IMR-90 (cell line): ENCODE data around the gene HAUS3. TPM values are rescaled to one million over a fixed set of nuclear protein-coding genes. Genes with fewer than 3 reads are reported as not detected.

ENCODE experiments used
- ATAC-seq: fragments of 200-7000 bp; cut with Tn5 transposase; 2 replicates; pipeline ENCODE4 v1.9.1; 2020; ENCODE audit warnings: low read depth, mild to moderate bottlenecking, moderate library complexity
- BruUV-seq: library from RNA; stranded (reverse); fragments of 400-500 nt; replicated peaks from 2 replicates; lab custom pipeline; 2021; lab: Mats Ljungman, UMichigan
- CTCF ChIA-PET: fragments of 300-600 bp; formaldehyde crosslinking; extraction: SDS; loops from one replicate; lab custom pipeline; 2021; ENCODE audit warnings: antibody characterized with exemption; lab: Yijun Ruan, JAX
- POLR2A ChIA-PET: fragments of 300-600 bp; sonication (Branson Sonifier 250); formaldehyde crosslinking; loops from one replicate; lab custom pipeline; 2022; ENCODE audit warnings: antibody characterized with exemption; ENCODE audit not compliant: unreplicated experiment; lab: Charles Lee
- DNase-seq: peaks from one replicate; pipeline ENCODE4 v3.0.0; 2013
- H2AFZ ChIP-seq: replicated peaks from 2 replicates; pipeline ENCODE3; 2013; ENCODE audit warnings: low read length, mild to moderate bottlenecking; ENCODE audit not compliant: poor library complexity
- H2AK5ac ChIP-seq: 2 replicates; pipeline ENCODE4 v1.6.1; 2013; ENCODE audit warnings: low read depth, low read length, inconsistent platforms
- H2AK9ac ChIP-seq: replicated peaks from 2 replicates; pipeline ENCODE3; 2013; ENCODE audit warnings: mild to moderate bottlenecking, low read depth, low read length, moderate library complexity; ENCODE audit not compliant: poor library complexity
- H2BK120ac ChIP-seq: 2 replicates; pipeline ENCODE4 v1.6.1; 2013; ENCODE audit warnings: low read depth, low read length, inconsistent platforms
- H2BK15ac ChIP-seq: 3 replicates; pipeline ENCODE4 v1.6.1; 2013; ENCODE audit warnings: low read depth, low read length, inconsistent platforms
- H2BK20ac ChIP-seq: 2 replicates; pipeline ENCODE4 v1.6.1; 2013; ENCODE audit warnings: low read depth, mild to moderate bottlenecking, inconsistent platforms, low read length, moderate library complexity
- H2BK5ac ChIP-seq: 2 replicates; pipeline ENCODE4 v1.6.1; 2013; ENCODE audit warnings: mild to moderate bottlenecking, low read depth, low read length, inconsistent platforms; ENCODE audit not compliant: poor library complexity, severe bottlenecking
- H3K14ac ChIP-seq: replicated peaks from 2 replicates; pipeline ENCODE4 v1.6.1; 2013; ENCODE audit warnings: low read depth, low read length, inconsistent platforms
- H3K18ac ChIP-seq: 2 replicates; pipeline ENCODE4 v1.6.1; 2013; ENCODE audit warnings: low read depth, low read length, control low read depth
- H3K23ac ChIP-seq: 2 replicates; pipeline ENCODE4 v1.6.1; 2013; ENCODE audit warnings: low read depth, low read length, inconsistent platforms
- H3K27ac ChIP-seq: 2 replicates; pipeline ENCODE4 v1.5.1; 2013; ENCODE audit warnings: mild to moderate bottlenecking, control low read depth, low read length; ENCODE audit not compliant: insufficient read depth
- H3K27me3 ChIP-seq: 2 replicates; pipeline ENCODE4 v1.6.1; 2013; ENCODE audit warnings: low read length; ENCODE audit not compliant: control insufficient read depth, insufficient read depth
- H3K36me3 ChIP-seq: 2 replicates; pipeline ENCODE4 v1.6.1; 2013; ENCODE audit warnings: low read length, mixed read lengths; ENCODE audit not compliant: control insufficient read depth, insufficient read depth
- H3K4ac ChIP-seq: 2 replicates; pipeline ENCODE4 v1.6.1; 2013; ENCODE audit warnings: low read depth, low read length, inconsistent platforms
- H3K4me1 ChIP-seq: 2 replicates; pipeline ENCODE4 v1.6.1; 2013; ENCODE audit warnings: low read length, mixed read lengths; ENCODE audit not compliant: control insufficient read depth, insufficient read depth
- H3K4me2 ChIP-seq: 2 replicates; pipeline ENCODE4 v1.6.1; 2013; ENCODE audit warnings: low read depth, mild to moderate bottlenecking, control low read depth, low read length, moderate library complexity
- H3K4me3 ChIP-seq: 2 replicates; pipeline ENCODE4 v1.5.1; 2013; ENCODE audit warnings: low read depth, mild to moderate bottlenecking, control low read depth, low read length, moderate library complexity; ENCODE audit not compliant: insufficient read depth
- H3K56ac ChIP-seq: 2 replicates; pipeline ENCODE4 v1.6.1; 2013; ENCODE audit warnings: low read length, inconsistent platforms; ENCODE audit not compliant: insufficient read depth; ENCODE audit errors: extremely low read depth
- H3K79me1 ChIP-seq, 2 experiments: 2 replicates each; pipeline ENCODE4 v1.6.1; 2013; ENCODE audit warnings: low read length in 2 of 2, inconsistent platforms in 1 of 2, low read depth in 1 of 2
- H3K9ac ChIP-seq: 2 replicates; pipeline ENCODE4 v1.6.1; 2013; ENCODE audit warnings: low read depth, low read length, control low read depth
- H3K9me1 ChIP-seq: 2 replicates; pipeline ENCODE4 v1.6.1; 2013; ENCODE audit warnings: low read length, inconsistent platforms; ENCODE audit not compliant: insufficient read depth
- H3K9me3 ChIP-seq: 2 replicates; pipeline ENCODE4 v1.6.1; 2013; ENCODE audit warnings: low read length; ENCODE audit not compliant: control insufficient read depth, insufficient read depth
- H4K20me1 ChIP-seq: 2 replicates; pipeline ENCODE4 v1.6.1; 2013; ENCODE audit warnings: low read length, inconsistent platforms; ENCODE audit not compliant: insufficient read depth
- H4K5ac ChIP-seq: 2 replicates; pipeline ENCODE4 v1.6.1; 2013; ENCODE audit warnings: mild to moderate bottlenecking, low read depth, low read length, control low read depth
- H4K8ac ChIP-seq, 2 experiments: 2 replicates each; pipeline ENCODE4 v1.6.1; 2013; ENCODE audit warnings: low read depth in 2 of 2, low read length in 2 of 2, control low read depth in 1 of 2, inconsistent platforms in 1 of 2
- H4K91ac ChIP-seq: 2 replicates; pipeline ENCODE4 v1.6.1; 2013; ENCODE audit warnings: low read depth, low read length, inconsistent platforms; ENCODE audit not compliant: insufficient read depth
- MAZ ChIP-seq: IDR thresholded peaks from 2 replicates; pipeline ENCODE4 v1.6.1; 2012; ENCODE audit warnings: low read depth, mild to moderate bottlenecking, low read length, improper control_type of control experiment, moderate library complexity, borderline replicate concordance
- RCOR1 ChIP-seq: IDR thresholded peaks from 2 replicates; pipeline ENCODE4 v1.6.1; 2012; ENCODE audit warnings: mild to moderate bottlenecking, low read length, improper control_type of control experiment; ENCODE audit not compliant: insufficient replicate concordance
- RFX5 ChIP-seq: IDR thresholded peaks from 2 replicates; pipeline ENCODE4 v1.8.0; 2012; ENCODE audit warnings: low read depth, mild to moderate bottlenecking, low read length, moderate library complexity
- WGBS, 2 experiments: methylation state at CpG; one replicate each; pipeline versions ENCODE4 v1.1.5 to v1.1.7; 2013; ENCODE audit warnings: missing lambda C conversion rate in 2 of 2; ENCODE audit not compliant: insufficient read length in 1 of 2; ENCODE audit errors: extremely low coverage in 2 of 2; 5-methylcytosine and 5-hydroxymethylcytosine counted together
- dilution Hi-C: fragments of 300-500 bp; cut with HindIII; formaldehyde crosslinking; loops from one replicate; pipeline ENCODE4 v1.14.3; 2018; ENCODE audit warnings: low sequenced_read_pairs; ENCODE audit not compliant: unreplicated experiment
- in situ Hi-C: fragments of 300-500 bp; cut with MboI; formaldehyde crosslinking; loops from 3 replicates; pipeline ENCODE4 v1.14.3; 2019; ENCODE audit warnings: low sequenced_read_pairs, inconsistent platforms, mixed read lengths
- intact Hi-C: fragments of 100-400 bp; cut with micrococcal nuclease; formaldehyde crosslinking; loops from 2 replicates; pipeline ENCODE4 v1.10.0; 2022
- polyA plus RNA-seq, 3 experiments: library from polyadenylated mRNA; depleted of rRNA; stranded (reverse); fragments of >200 nt; gene quantifications; 2 replicates each; pipeline ENCODE4 v1.2.3, GENCODE V29; 2012; ENCODE audit warnings: low replicate concordance in 1 of 3
- total RNA-seq: library from RNA; depleted of rRNA; stranded (reverse); fragments of >200 nt; gene quantifications from 2 replicates; pipeline ENCODE4 v1.2.3, GENCODE V29; 2012

The HAUS3 gene
- total and polyA plus RNA-seq, 2 of the 4 experiments (the other 2 are of a cell fraction), result 4.3 to 4.8 TPM

GRCh38 chr4:2262944-2263250 is 21.0 kb upstream of the HAUS3 start:
- Histone ChIP-seq H2BK20ac (no peak overlapping the region), H3K9me1 (peaks cover 4% of the 10 kb centered on the region; the same call in 1 of the 2 replicates), H3K9ac (peak overlapping the region; percentile 55), H2AK9ac (peak overlapping the region; percentile 84), H3K14ac (peak overlapping the region; percentile 55), H3K27me3 (no peaks in the 10 kb centered on the region), H3K27ac (peak overlapping the region; percentile 75), H4K91ac (peak overlapping the region; percentile 63), H3K4me3 (peak overlapping the region; percentile 49), H3K4ac (peak overlapping the region; percentile 87), H2BK5ac (peak overlapping the region; percentile 48), H4K20me1 (peaks cover 22% of the 10 kb centered on the region), H3K9me3 (no peaks in the 10 kb centered on the region), H3K56ac (no peak overlapping the region), H3K79me1 (peaks cover 23 to 35% of the 10 kb centered on the region in 2 experiments), H2BK120ac (peak overlapping the region; percentile 56), H3K23ac (peak overlapping the region; percentile 92; the same call in 1 of the 2 replicates), H3K4me1 (peaks cover 8% of the 10 kb centered on the region; the same call in 1 of the 2 replicates), H4K8ac (peak overlapping the region; percentile 38 to 89), H3K4me2 (peak overlapping the region; percentile 70), H4K5ac (peak overlapping the region; percentile 28), H3K18ac (peak overlapping the region; percentile 2; the same call in 1 of the 2 replicates), H2BK15ac (no peak overlapping the region), H3K36me3 (peaks cover 12% of the 10 kb centered on the region; the same call in 1 of the 2 replicates), H2AFZ (peak overlapping the region; percentile 92), H2AK5ac (peak overlapping the region; percentile 87; the same call in 1 of the 2 replicates)
- ATAC-seq, result no peak
- BruUV-seq, result no TSS peak
- CTCF ChIA-PET, result interaction anchor here (0.7 kb wide), 1 partner anchor 151 kb away, joined by 4 read pairs; no protein-coding TSS in a partner anchor
- dilution Hi-C loops (no loop called here), intact Hi-C loops (loop anchor here (5.0 to 10.0 kb wide), 3 partner anchors 89 to 204 kb away; partner anchors contain the start of genes CFAP99, RNF4 and ZFYVE28), in situ Hi-C loops (no loop called here)
- TF ChIP-seq RCOR1 (no peak), MAZ (no peak), RFX5 (no peak)
- WGBS, 2 experiments, result 20% methylated on average over 2 of the region's 13 CpGs; no CpG with 5 or more reads in 1 of the 2 experiments
- DNase-seq, result no peak
- POLR2A ChIA-PET, result no interaction called here
